ENCODE data around the gene MVB12B. TPM values are rescaled to one million over a fixed set of nuclear protein-coding genes. Genes with fewer than 3 reads are reported as not detected.

The MVB12B gene
- total and polyA plus RNA-seq, 8 donors: 19.9 to 25.3 (median 22.8) TPM

DNA sequence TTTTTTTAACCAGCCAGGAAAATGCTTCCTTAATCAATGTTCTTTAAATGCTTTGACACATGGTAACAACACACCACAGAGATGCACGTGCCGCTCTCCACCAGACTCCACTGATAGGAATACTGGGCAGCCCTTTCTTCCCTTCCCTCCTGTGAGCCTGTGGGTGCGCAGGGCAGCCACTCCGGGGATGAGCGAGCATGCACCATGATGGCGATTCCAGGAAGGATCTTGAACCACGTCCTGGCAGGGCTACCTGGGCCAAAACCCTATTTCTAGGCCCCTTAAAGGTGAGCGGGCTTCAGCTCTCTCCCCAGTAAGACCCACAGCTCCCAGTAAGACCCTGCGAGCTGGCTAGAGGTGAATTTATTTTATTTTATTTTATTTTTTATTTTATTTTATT, 128.2 kb downstream of the MVB12B start:
- peaks cover 0 to 46% of the 10 kb centered on the region in 2 donors for H3K36me3 ChIP-seq
- no peak for DNase-seq

DNA sequence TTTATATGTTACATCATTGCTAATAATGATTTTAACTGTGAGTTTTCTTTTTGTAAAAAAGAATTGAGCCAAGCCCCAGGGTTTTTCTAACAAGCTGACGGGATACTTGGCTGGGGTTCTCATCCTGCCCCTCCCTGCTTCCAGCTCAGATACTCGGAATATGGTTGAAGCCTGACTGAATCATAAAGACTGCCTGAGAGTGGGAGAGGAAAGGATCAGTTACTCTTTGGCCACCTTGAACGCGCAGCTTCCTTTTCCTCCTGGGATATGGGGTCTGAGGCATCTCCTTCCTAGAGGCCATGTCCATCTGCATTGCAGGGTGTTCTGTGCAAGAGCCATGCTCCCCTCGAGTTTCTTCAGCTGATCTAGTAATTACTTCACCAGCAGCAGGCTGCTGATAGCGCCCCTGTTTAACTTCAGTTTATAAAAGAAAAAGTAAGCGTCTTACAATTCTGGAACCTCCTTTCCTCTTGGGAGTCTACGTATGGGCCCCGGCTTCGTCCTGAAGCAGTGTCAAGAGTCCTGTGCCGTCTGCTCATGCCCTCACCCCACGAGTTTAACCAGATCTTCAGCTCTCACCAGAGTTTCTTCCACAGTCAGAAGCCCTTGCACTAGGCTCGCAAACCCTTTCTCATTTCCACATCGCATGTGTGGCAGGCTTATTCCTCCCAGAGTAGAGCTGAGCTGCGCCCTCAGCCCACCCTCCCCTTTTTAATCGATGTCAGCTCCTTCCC, 130.0 kb downstream of the MVB12B start:
- ATAC-seq (no peak), DNase-seq (no peak)
- no peak overlapping the region for H3K27ac ChIP-seq
- intact Hi-C loops (cut with DNase I): no loop called here
- no peak overlapping the region for H3K4me3 ChIP-seq
- H3K9me3 ChIP-seq: no peaks in the 10 kb centered on the region
- no peaks in the 10 kb centered on the region for H3K4me1 ChIP-seq
- H3K36me3 ChIP-seq: peaks cover 0 to 47% of the 10 kb centered on the region in 2 donors
- no peaks in the 10 kb centered on the region for H3K27me3 ChIP-seq
- TF ChIP-seq CTCF (IDR thresholded peaks at IDR 0.05): no peak

More for the DNA sequence above, 128.2 kb downstream of the MVB12B start:
- intact Hi-C loops (cut with DNase I): no loop called here
- no peak for ATAC-seq
- no peaks in the 10 kb centered on the region for H3K9me3 ChIP-seq
- no peaks in the 10 kb centered on the region for H3K27me3 ChIP-seq
- H3K4me3 ChIP-seq: no peak overlapping the region
- no peaks in the 10 kb centered on the region for H3K4me1 ChIP-seq
- H3K27ac ChIP-seq: no peak overlapping the region
- TF ChIP-seq CTCF (IDR thresholded peaks at IDR 0.05): no peak

- H3K4me3 ChIP-seq: no peak overlapping the region
- H3K27ac ChIP-seq: no peak overlapping the region
- H3K4me1 ChIP-seq: no peaks in the 10 kb centered on the region
- no peaks in the 10 kb centered on the region for H3K27me3 ChIP-seq
- TF ChIP-seq CTCF (IDR thresholded peaks at IDR 0.05): no peak
- peaks cover 0 to 42% of the 10 kb centered on the region in 2 donors for H3K36me3 ChIP-seq
- ATAC-seq (no peak), DNase-seq (no peak)
- H3K9me3 ChIP-seq: no peaks in the 10 kb centered on the region
- intact Hi-C loops (cut with DNase I): no loop called here
Observed at GRCh38 chr9:126457175-126457547, 130.5 kb downstream of the MVB12B start.

- intact Hi-C loops (cut with DNase I): no loop called here
- Histone ChIP-seq H3K27ac (no peak overlapping the region), H3K4me1 (no peaks in the 10 kb centered on the region), H3K9me3 (no peaks in the 10 kb centered on the region), H3K27me3 (no peaks in the 10 kb centered on the region), H3K36me3 (peaks cover 0 to 39% of the 10 kb centered on the region in 2 donors), H3K4me3 (no peak overlapping the region)
- no peak for ATAC-seq
- no peak for DNase-seq
- TF ChIP-seq CTCF (IDR thresholded peaks at IDR 0.05): no peak
Observed at GRCh38 chr9:126457890-126458289, 131.3 kb downstream of the MVB12B start.

DNA sequence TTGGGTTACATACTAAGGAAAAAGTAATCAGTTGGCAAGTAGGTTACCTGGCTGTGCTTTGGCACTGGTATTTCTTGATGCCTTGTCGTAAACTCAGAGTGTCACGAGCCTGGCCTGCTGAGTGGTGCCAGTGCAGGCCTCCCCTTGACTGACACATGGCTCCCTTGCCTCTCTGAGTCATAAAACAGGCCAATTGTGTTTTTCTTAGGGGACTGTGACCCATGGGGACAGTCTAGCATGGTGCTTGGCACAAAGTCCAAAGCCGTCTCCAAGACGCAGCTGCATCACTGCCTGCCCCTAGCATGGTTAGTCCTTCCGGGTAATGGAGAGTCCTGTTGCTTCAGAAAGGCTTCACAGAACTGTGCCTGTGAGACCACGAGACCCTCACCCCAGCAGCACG, 132.5 kb downstream of the MVB12B start:
- DNase-seq (no peak), ATAC-seq (no peak)
- peaks cover 0 to 31% of the 10 kb centered on the region in 2 donors for H3K36me3 ChIP-seq
- no peak overlapping the region for H3K4me3 ChIP-seq
- H3K27ac ChIP-seq: no peak overlapping the region
- H3K9me3 ChIP-seq: no peaks in the 10 kb centered on the region
- no peaks in the 10 kb centered on the region for H3K27me3 ChIP-seq
- no peak for TF ChIP-seq CTCF (IDR thresholded peaks at IDR 0.05)
- intact Hi-C loops (cut with DNase I): no loop called here
- H3K4me1 ChIP-seq: no peaks in the 10 kb centered on the region

Data from left lung (tissue), 10 donors.